Activated CD8-positive, alpha-beta memory T cell treated with anti-CD3 and anti-CD28 coated beads for 36 hours (primary cell): ENCODE measurements around the gene PRKG1. TPM values are rescaled to one million over a fixed set of nuclear protein-coding genes. Genes with fewer than 3 reads are reported as not detected.

Experiments used
- CTCF ChIA-PET: fragments of 350-600 bp; sonication (Branson Sonifier 250); formaldehyde crosslinking; loops from one replicate; lab custom pipeline; 2021; ENCODE audit warnings: antibody characterized with exemption; lab: Charles Lee
- POLR2A ChIA-PET: fragments of 350-600 bp; sonication (Branson Sonifier 250); formaldehyde crosslinking; loops from one replicate; lab custom pipeline; 2021; ENCODE audit warnings: antibody characterized with exemption; lab: Charles Lee
- total RNA-seq, 2 experiments: library from RNA; stranded (reverse); gene quantifications; one replicate each; pipeline ENCODE4 v1.2.3, GENCODE V29; 2021

Gene PRKG1
- total RNA-seq, 2 experiments from 2014 or later: not detected

GRCh38 chr10:51896849-51897248, 822.6 kb downstream of the PRKG1 start:
- POLR2A ChIA-PET: no interaction called here
- CTCF ChIA-PET: interaction anchor here (1.0 kb wide), 1 partner anchor 9 kb away, joined by 3 read pairs; no protein-coding TSS in a partner anchor

- ChIA-PET CTCF (interaction anchor here (1.0 kb wide), 1 partner anchor 9 kb away, joined by 3 read pairs; no protein-coding TSS in a partner anchor), POLR2A (no interaction called here)
These were observed 823.3 kb downstream of the PRKG1 start for GRCh38 chr10:51897560-51897959.

GRCh38 chr10:51900180-51900579, 825.9 kb downstream of the PRKG1 start:
- ChIA-PET POLR2A (no interaction called here), CTCF (no interaction called here)

- ChIA-PET POLR2A (no interaction called here), CTCF (no interaction called here)
These were observed 829.4 kb downstream of the PRKG1 start for GRCh38 chr10:51903675-51904074.

GRCh38 chr10:51905032-51905431, 830.7 kb downstream of the PRKG1 start:
- POLR2A ChIA-PET: no interaction called here
- CTCF ChIA-PET: no interaction called here

GRCh38 chr10:51907361-51907760, 833.1 kb downstream of the PRKG1 start:
- CTCF ChIA-PET: interaction anchor here (1.0 kb wide), 1 partner anchor 54 kb away, joined by 3 read pairs; no protein-coding TSS in a partner anchor

GRCh38 chr10:51910189-51910588, 835.9 kb downstream of the PRKG1 start:
- ChIA-PET POLR2A (no interaction called here), CTCF (no interaction called here)

More at GRCh38 chr10:51907361-51907760, 833.1 kb downstream of the PRKG1 start:
- POLR2A ChIA-PET: no interaction called here

- CTCF ChIA-PET: no interaction called here
- POLR2A ChIA-PET: no interaction called here
These were observed 836.3 kb downstream of the PRKG1 start for GRCh38 chr10:51910596-51910995.

- ChIA-PET POLR2A (no interaction called here), CTCF (no interaction called here)
These were observed 837.4 kb downstream of the PRKG1 start for GRCh38 chr10:51911723-51912122.

GRCh38 chr10:51915031-51915542, 840.8 kb downstream of the PRKG1 start:
- POLR2A ChIA-PET: no interaction called here

GRCh38 chr10:51918440-51918839, 844.2 kb downstream of the PRKG1 start:
- ChIA-PET CTCF (no interaction called here), POLR2A (no interaction called here)

More at GRCh38 chr10:51915031-51915542, 840.8 kb downstream of the PRKG1 start:
- CTCF ChIA-PET: no interaction called here

GRCh38 chr10:51918884-51919325, 844.6 kb downstream of the PRKG1 start:
- ChIA-PET CTCF (no interaction called here), POLR2A (no interaction called here)

- ChIA-PET POLR2A (no interaction called here), CTCF (no interaction called here)
These were observed 846.4 kb downstream of the PRKG1 start for GRCh38 chr10:51920672-51921071.

GRCh38 chr10:51924359-51924758, 850.1 kb downstream of the PRKG1 start:
- CTCF ChIA-PET: no interaction called here
- POLR2A ChIA-PET: no interaction called here

GRCh38 chr10:51926337-51926736, 852.0 kb downstream of the PRKG1 start:
- ChIA-PET POLR2A (no interaction called here), CTCF (no interaction called here)

- POLR2A ChIA-PET: no interaction called here
- CTCF ChIA-PET: no interaction called here
These were observed 853.9 kb downstream of the PRKG1 start for GRCh38 chr10:51928162-51928561.

GRCh38 chr10:51932530-51932929, 858.2 kb downstream of the PRKG1 start:
- ChIA-PET CTCF (no interaction called here), POLR2A (no interaction called here)

- ChIA-PET CTCF (no interaction called here), POLR2A (no interaction called here)
These were observed 860.1 kb downstream of the PRKG1 start for GRCh38 chr10:51934373-51934772.

- ChIA-PET POLR2A (no interaction called here), CTCF (no interaction called here)
These were observed 861.1 kb downstream of the PRKG1 start for GRCh38 chr10:51935341-51935740.

- ChIA-PET POLR2A (no interaction called here), CTCF (no interaction called here)
These were observed 863.2 kb downstream of the PRKG1 start for GRCh38 chr10:51937308-51938140.
